Endothelial cell (in vitro differentiated cells): ENCODE results near the gene TPST1. TPM values are rescaled to one million over a fixed set of nuclear protein-coding genes. Genes with fewer than 3 reads are reported as not detected.
A peak's percentile ranks its signal among the peaks of the same experiment; 100 is the strongest.

ENCODE experiments used
- DNase-seq: peaks from one replicate; pipeline ENCODE4 v3.0.0; 2021; ENCODE audit warnings: low spot score
- H3K27ac Mint-ChIP-seq: one replicate; pipeline ENCODE4 v1.8.0; 2021; ENCODE audit warnings: mixed read lengths, inconsistent platforms; ENCODE audit not compliant: unreplicated experiment
- H3K27me3 Mint-ChIP-seq: one replicate; pipeline ENCODE4 v1.8.0; 2021; ENCODE audit warnings: mild to moderate bottlenecking, moderate library complexity, mixed read lengths, inconsistent platforms; ENCODE audit not compliant: unreplicated experiment
- H3K36me3 Mint-ChIP-seq: one replicate; pipeline ENCODE4 v1.8.0; 2021; ENCODE audit warnings: mild to moderate bottlenecking, low read depth, mixed read lengths, inconsistent platforms; ENCODE audit not compliant: unreplicated experiment
- H3K4me1 Mint-ChIP-seq: one replicate; pipeline ENCODE4 v1.8.0; 2021; ENCODE audit warnings: mild to moderate bottlenecking, mixed read lengths, inconsistent platforms; ENCODE audit not compliant: unreplicated experiment
- H3K4me3 Mint-ChIP-seq: one replicate; pipeline ENCODE4 v1.8.0; 2021; ENCODE audit warnings: mild to moderate bottlenecking, mixed read lengths, inconsistent platforms; ENCODE audit not compliant: unreplicated experiment
- H3K9me3 Mint-ChIP-seq: one replicate; pipeline ENCODE4 v1.8.0; 2021; ENCODE audit warnings: mixed read lengths, inconsistent platforms; ENCODE audit not compliant: unreplicated experiment
- CTCF ChIP-seq: fragments of 200-600 bp; sonication (generic); IDR thresholded peaks from one replicate; pipeline ENCODE4 v1.5.0; 2021; ENCODE audit warnings: antibody characterized with exemption; ENCODE audit not compliant: unreplicated experiment
- total RNA-seq: library from RNA; stranded (reverse); fragmentation: NEBNext Ultra II Directional; extraction: Animal tissue kit (Norgen Biotek cat#: 25700); gene quantifications from one replicate; pipeline ENCODE4 v1.2.1, GENCODE V29; 2021; ENCODE audit not compliant: unreplicated experiment

The TPST1 gene
- total RNA-seq, 1 donor from 2014 or later: 17.7 TPM

GRCh38 chr7:66198956-66199355 lies 6.2 kb upstream of the TPST1 start:
- no peak for DNase-seq
- Mint-ChIP-seq H3K36me3 (no peaks in the 10 kb centered on the region), H3K27ac (no peak overlapping the region), H3K4me1 (no peaks in the 10 kb centered on the region), H3K27me3 (peaks cover 1% of the 10 kb centered on the region), H3K4me3 (no peak overlapping the region), H3K9me3 (no peaks in the 10 kb centered on the region)
- no peak for TF ChIP-seq CTCF

- Mint-ChIP-seq H3K36me3 (no peaks in the 10 kb centered on the region), H3K4me1 (peaks cover 7% of the 10 kb centered on the region), H3K27ac (no peak overlapping the region), H3K9me3 (no peaks in the 10 kb centered on the region), H3K4me3 (no peak overlapping the region), H3K27me3 (peaks cover 12% of the 10 kb centered on the region)
- TF ChIP-seq CTCF: no peak
- no peak for DNase-seq
These were observed 2.7 kb upstream of the TPST1 start for GRCh38 chr7:66202441-66202840.

- TF ChIP-seq CTCF: no peak
- Mint-ChIP-seq H3K9me3 (no peaks in the 10 kb centered on the region), H3K4me1 (peaks cover 7% of the 10 kb centered on the region), H3K4me3 (peak overlapping the region; percentile 97), H3K27ac (peak overlapping the region; percentile 79), H3K27me3 (peaks cover 13% of the 10 kb centered on the region), H3K36me3 (peaks cover 11% of the 10 kb centered on the region)
- no peak for DNase-seq
These were observed 582 bp downstream of the TPST1 start for GRCh38 chr7:66205741-66206090.

- H3K9me3 Mint-ChIP-seq: no peaks in the 10 kb centered on the region
- H3K27me3 Mint-ChIP-seq: peaks cover 13% of the 10 kb centered on the region
- H3K27ac Mint-ChIP-seq: peak overlapping the region; percentile 79
- peak overlapping the region; percentile 97 for H3K4me3 Mint-ChIP-seq
- no peak for TF ChIP-seq CTCF
- peaks cover 7% of the 10 kb centered on the region for H3K4me1 Mint-ChIP-seq
- DNase-seq: no peak
- peaks cover 11% of the 10 kb centered on the region for H3K36me3 Mint-ChIP-seq
These were observed 1.2 kb downstream of the TPST1 start for GRCh38 chr7:66206119-66206933.

GRCh38 chr7:66206934-66207240 lies 1.8 kb downstream of the TPST1 start:
- Mint-ChIP-seq H3K27me3 (peaks cover 13% of the 10 kb centered on the region), H3K27ac (no peak overlapping the region), H3K9me3 (no peaks in the 10 kb centered on the region), H3K36me3 (peaks cover 11% of the 10 kb centered on the region), H3K4me1 (peaks cover 7% of the 10 kb centered on the region), H3K4me3 (peak overlapping the region; percentile 40)
- no peak for DNase-seq
- no peak for TF ChIP-seq CTCF
